ENCODE measurements around the gene SLC25A5. TPM values are rescaled to one million over a fixed set of nuclear protein-coding genes. Genes with fewer than 3 reads are reported as not detected.

Gene SLC25A5
- polyA plus RNA-seq (2013) = 398 TPM

- Histone ChIP-seq H3K4me3 (ENCODE audit: control insufficient read depth in 1 of 7, extremely low read depth in 1 of 7, insufficient read depth in 4 of 7, low read depth in 2 of 7, low read length in 6 of 7) (peak within 1 kb of the TSS; percentile 71 to 87 (median 78)), H3K4me1 (ENCODE audit: control extremely low read depth in 1 of 4, control insufficient read depth in 4 of 4, insufficient read depth in 4 of 4, low read length in 3 of 4) (peaks cover 0 to 13% (median 7%) of the 10 kb centered on the region in 4 experiments), H3K9me3 (ENCODE audit: control extremely low read depth in 1 of 5, control insufficient read depth in 4 of 5, insufficient read depth in 2 of 5, low read depth in 1 of 5, low read length in 4 of 5) (peaks cover 0 to 2% (median 0%) of the 10 kb centered on the region in 5 experiments), H3K27me3 (replicated peaks in 2 of 5; ENCODE audit: control insufficient read depth in 4 of 5, insufficient read depth in 5 of 5, low read length in 4 of 5) (no peaks in the 10 kb centered on the region), H3K36me3 (ENCODE audit: control insufficient read depth in 4 of 4, insufficient read depth in 4 of 4, low read length in 3 of 4) (peaks cover 0 to 17% (median 7%) of the 10 kb centered on the region in 4 experiments), H3K27ac (ENCODE audit: insufficient read depth in 1 of 2, low read depth in 1 of 2, low read length in 2 of 2, poor library complexity in 1 of 2, severe bottlenecking in 2 of 2) (peak within 1 kb of the TSS; percentile 74 to 86)
- POLR2A ChIA-PET = interaction anchor here (0.6 kb wide), 1 partner anchor 36 kb away, joined by 3 read pairs; no protein-coding TSS in a partner anchor
- peak; percentile 77 to 87 (median 86) for DNase-seq
- 43% methylated on average over 41 of the region's 46 CpGs for WGBS (ENCODE audit: insufficient coverage)
- CTCF ChIA-PET = interaction anchor here (0.9 to 3.0 kb wide), 3 partner anchors 11 to 44 kb away, joined by 3 to 22 read pairs (median 16); no protein-coding TSS in a partner anchor
These were observed at the start of gene SLC25A5 for GRCh38 chrX:119467842-119468550. SLC25A5 (plus strand) TSS chrX:119468444; CDS start chrX:119468516, 72 bp downstream.

DNA sequence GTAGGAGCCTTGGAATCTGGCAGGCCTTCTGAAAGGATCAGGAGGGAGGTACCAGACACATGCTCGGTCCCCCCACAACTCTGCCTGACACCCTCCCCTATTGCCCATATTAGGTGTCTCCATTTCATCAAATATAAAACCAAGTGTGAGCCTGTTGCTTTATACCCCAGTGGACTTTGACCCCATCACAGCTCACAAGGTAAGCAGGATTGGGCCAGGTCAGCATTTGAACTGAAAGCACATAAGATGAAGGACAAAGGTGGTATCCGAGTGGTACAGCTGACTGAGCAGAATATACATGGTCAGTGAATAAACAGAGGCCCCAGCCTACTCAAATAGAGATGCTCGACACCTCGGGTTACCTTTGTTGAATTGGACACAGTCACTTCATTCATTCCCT, 49.1 kb upstream of the SLC25A5 start:
- POLR2A ChIA-PET = no interaction called here
- 92% methylated on average over 3 of the region's 4 CpGs for WGBS (ENCODE audit: insufficient coverage)
- H3K9me3 ChIP-seq (ENCODE audit: control extremely low read depth in 1 of 5, control insufficient read depth in 4 of 5, insufficient read depth in 2 of 5, low read depth in 1 of 5, low read length in 4 of 5) = no peaks in the 10 kb centered on the region
- CTCF ChIA-PET = interaction anchor here (0.9 to 1.5 kb wide), 4 partner anchors 8 to 69 kb away, joined by 4 to 6 read pairs (median 5); no protein-coding TSS in a partner anchor
- peaks cover 0 to 3% (median 0%) of the 10 kb centered on the region in 4 experiments for H3K36me3 ChIP-seq (ENCODE audit: control insufficient read depth in 4 of 4, insufficient read depth in 4 of 4, low read length in 3 of 4)
- no peaks in the 10 kb centered on the region for H3K4me1 ChIP-seq (ENCODE audit: control extremely low read depth in 1 of 4, control insufficient read depth in 4 of 4, insufficient read depth in 4 of 4, low read length in 3 of 4)
- no peak overlapping the region for H3K4me3 ChIP-seq (ENCODE audit: control insufficient read depth in 1 of 7, extremely low read depth in 1 of 7, insufficient read depth in 4 of 7, low read depth in 2 of 7, low read length in 6 of 7)
- no peak overlapping the region for H3K27ac ChIP-seq (ENCODE audit: insufficient read depth in 1 of 2, low read depth in 1 of 2, low read length in 2 of 2, poor library complexity in 1 of 2, severe bottlenecking in 2 of 2)
- peaks cover 0 to 2% (median 0%) of the 10 kb centered on the region in 5 experiments for H3K27me3 ChIP-seq (replicated peaks in 2 of 5; ENCODE audit: control insufficient read depth in 4 of 5, insufficient read depth in 5 of 5, low read length in 4 of 5)
- DNase-seq = no peak

DNA sequence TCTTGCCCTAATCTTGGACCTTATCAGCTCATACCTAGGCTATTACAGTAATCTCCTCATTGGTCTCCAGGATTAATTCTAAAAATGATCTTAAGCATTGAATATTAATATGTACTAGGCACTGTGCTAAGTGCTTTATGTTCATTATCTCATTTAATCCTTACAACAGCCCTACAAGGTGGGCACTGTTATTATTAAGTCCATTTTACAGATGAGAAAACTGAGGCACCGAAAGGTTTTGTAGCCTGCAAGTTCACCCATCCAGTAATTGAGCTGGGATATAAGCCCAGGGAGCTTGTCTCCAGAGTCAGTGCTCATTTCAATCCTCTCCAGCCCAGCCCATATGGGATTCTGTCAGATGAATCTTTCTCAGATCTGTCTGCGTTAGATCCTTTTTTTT, 48.3 kb upstream of the SLC25A5 start:
- CTCF ChIA-PET = interaction anchor here (0.9 to 1.3 kb wide), 2 partner anchors 15 to 50 kb away, joined by 3 to 4 read pairs; no protein-coding TSS in a partner anchor
- WGBS (ENCODE audit: insufficient coverage) = 100% methylated on average over 1 of the region's 2 CpGs
- peaks cover 0 to 2% (median 0%) of the 10 kb centered on the region in 4 experiments for H3K4me1 ChIP-seq (ENCODE audit: control extremely low read depth in 1 of 4, control insufficient read depth in 4 of 4, insufficient read depth in 4 of 4, low read length in 3 of 4)
- no peak overlapping the region for H3K27ac ChIP-seq (ENCODE audit: insufficient read depth in 1 of 2, low read depth in 1 of 2, low read length in 2 of 2, poor library complexity in 1 of 2, severe bottlenecking in 2 of 2)
- peaks cover 0 to 3% (median 0%) of the 10 kb centered on the region in 4 experiments for H3K36me3 ChIP-seq (ENCODE audit: control insufficient read depth in 4 of 4, insufficient read depth in 4 of 4, low read length in 3 of 4)
- no peak for DNase-seq
- no peak overlapping the region for H3K4me3 ChIP-seq (ENCODE audit: control insufficient read depth in 1 of 7, extremely low read depth in 1 of 7, insufficient read depth in 4 of 7, low read depth in 2 of 7, low read length in 6 of 7)
- H3K9me3 ChIP-seq (ENCODE audit: control extremely low read depth in 1 of 5, control insufficient read depth in 4 of 5, insufficient read depth in 2 of 5, low read depth in 1 of 5, low read length in 4 of 5) = no peaks in the 10 kb centered on the region
- POLR2A ChIA-PET = no interaction called here
- H3K27me3 ChIP-seq (replicated peaks in 2 of 5; ENCODE audit: control insufficient read depth in 4 of 5, insufficient read depth in 5 of 5, low read length in 4 of 5) = peaks cover 0 to 2% (median 0%) of the 10 kb centered on the region in 5 experiments

- no peaks in the 10 kb centered on the region for H3K9me3 ChIP-seq (ENCODE audit: control extremely low read depth in 1 of 5, control insufficient read depth in 4 of 5, insufficient read depth in 2 of 5, low read depth in 1 of 5, low read length in 4 of 5)
- H3K36me3 ChIP-seq (ENCODE audit: control insufficient read depth in 4 of 4, insufficient read depth in 4 of 4, low read length in 3 of 4) = peaks cover 0 to 3% (median 0%) of the 10 kb centered on the region in 4 experiments
- peaks cover 0 to 2% (median 0%) of the 10 kb centered on the region in 5 experiments for H3K27me3 ChIP-seq (replicated peaks in 2 of 5; ENCODE audit: control insufficient read depth in 4 of 5, insufficient read depth in 5 of 5, low read length in 4 of 5)
- ChIA-PET POLR2A (no interaction called here), CTCF (no interaction called here)
- WGBS (ENCODE audit: insufficient coverage) = 81% methylated on average over 3 of the region's 7 CpGs
- H3K4me3 ChIP-seq (ENCODE audit: control insufficient read depth in 1 of 7, extremely low read depth in 1 of 7, insufficient read depth in 4 of 7, low read depth in 2 of 7, low read length in 6 of 7) = no peak overlapping the region
- peaks cover 0 to 10% (median 7%) of the 10 kb centered on the region in 4 experiments for H3K4me1 ChIP-seq (ENCODE audit: control extremely low read depth in 1 of 4, control insufficient read depth in 4 of 4, insufficient read depth in 4 of 4, low read length in 3 of 4)
- no peak overlapping the region for H3K27ac ChIP-seq (ENCODE audit: insufficient read depth in 1 of 2, low read depth in 1 of 2, low read length in 2 of 2, poor library complexity in 1 of 2, severe bottlenecking in 2 of 2)
- no peak for DNase-seq
These were observed 47.1 kb upstream of the SLC25A5 start for GRCh38 chrX:119421016-119421705.

DNA sequence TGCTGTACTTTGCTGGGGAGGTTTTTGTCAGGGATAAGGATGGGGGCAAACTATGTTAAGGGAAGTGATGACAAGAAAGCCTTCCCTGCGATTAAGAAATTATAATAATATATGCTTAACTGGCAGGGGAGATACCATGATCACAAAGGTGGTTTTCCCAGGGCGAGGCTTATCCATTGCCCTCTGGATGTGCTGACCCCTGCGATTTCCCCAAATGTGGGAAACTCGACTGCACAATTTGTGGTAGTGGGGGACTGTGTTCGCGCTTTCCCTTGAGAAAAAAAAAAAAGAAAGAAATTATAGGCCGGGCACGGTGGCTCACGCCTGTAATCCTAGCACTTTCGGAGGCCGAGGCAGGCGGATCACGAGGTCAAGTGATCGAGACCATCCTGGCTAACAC, 44.6 kb upstream of the SLC25A5 start:
- H3K27ac ChIP-seq (ENCODE audit: insufficient read depth in 1 of 2, low read depth in 1 of 2, low read length in 2 of 2, poor library complexity in 1 of 2, severe bottlenecking in 2 of 2) = no peak overlapping the region
- POLR2A ChIA-PET = no interaction called here
- CTCF ChIA-PET = no interaction called here

GRCh38 chrX:119424999-119425398, 43.2 kb upstream of the SLC25A5 start:
- CTCF ChIA-PET = interaction anchor here (1.0 kb wide), 1 partner anchor 9 kb away, joined by 3 read pairs; no protein-coding TSS in a partner anchor
- POLR2A ChIA-PET = no interaction called here
- no peak for DNase-seq

More for the DNA sequence above, 44.6 kb upstream of the SLC25A5 start:
- Histone ChIP-seq H3K36me3 (ENCODE audit: control insufficient read depth in 4 of 4, insufficient read depth in 4 of 4, low read length in 3 of 4) (peaks cover 0 to 3% (median 0%) of the 10 kb centered on the region in 4 experiments), H3K9me3 (ENCODE audit: control extremely low read depth in 1 of 5, control insufficient read depth in 4 of 5, insufficient read depth in 2 of 5, low read depth in 1 of 5, low read length in 4 of 5) (no peaks in the 10 kb centered on the region), H3K27me3 (replicated peaks in 2 of 5; ENCODE audit: control insufficient read depth in 4 of 5, insufficient read depth in 5 of 5, low read length in 4 of 5) (no peaks in the 10 kb centered on the region), H3K4me1 (ENCODE audit: control extremely low read depth in 1 of 4, control insufficient read depth in 4 of 4, insufficient read depth in 4 of 4, low read length in 3 of 4) (peaks cover 0 to 32% (median 28%) of the 10 kb centered on the region in 4 experiments), H3K4me3 (ENCODE audit: control insufficient read depth in 1 of 7, extremely low read depth in 1 of 7, insufficient read depth in 4 of 7, low read depth in 2 of 7, low read length in 6 of 7) (no peak overlapping the region)
- no peak for DNase-seq
- 95% methylated on average over 5 of the region's 14 CpGs for WGBS (ENCODE audit: insufficient coverage)

More at GRCh38 chrX:119424999-119425398, 43.2 kb upstream of the SLC25A5 start:
- peaks cover 0 to 34% (median 28%) of the 10 kb centered on the region in 4 experiments for H3K4me1 ChIP-seq (ENCODE audit: control extremely low read depth in 1 of 4, control insufficient read depth in 4 of 4, insufficient read depth in 4 of 4, low read length in 3 of 4)
- no peaks in the 10 kb centered on the region for H3K27me3 ChIP-seq (replicated peaks in 2 of 5; ENCODE audit: control insufficient read depth in 4 of 5, insufficient read depth in 5 of 5, low read length in 4 of 5)
- H3K27ac ChIP-seq (ENCODE audit: insufficient read depth in 1 of 2, low read depth in 1 of 2, low read length in 2 of 2, poor library complexity in 1 of 2, severe bottlenecking in 2 of 2) = no peak overlapping the region
- 66% methylated on average over 5 of the region's 6 CpGs for WGBS (ENCODE audit: insufficient coverage)
- H3K4me3 ChIP-seq (ENCODE audit: control insufficient read depth in 1 of 7, extremely low read depth in 1 of 7, insufficient read depth in 4 of 7, low read depth in 2 of 7, low read length in 6 of 7) = no peak overlapping the region
- no peaks in the 10 kb centered on the region for H3K9me3 ChIP-seq (ENCODE audit: control extremely low read depth in 1 of 5, control insufficient read depth in 4 of 5, insufficient read depth in 2 of 5, low read depth in 1 of 5, low read length in 4 of 5)
- H3K36me3 ChIP-seq (ENCODE audit: control insufficient read depth in 4 of 4, insufficient read depth in 4 of 4, low read length in 3 of 4) = no peaks in the 10 kb centered on the region
